OCI-LY3 (cell line): Measurements from ENCODE around the gene ABCA2.

Source experiments
- H2AFZ ChIP-seq: fragments of 200-600, 300-600 bp; shearing (Covaris generic); 2 replicates; pipeline ENCODE4 v1.6.0; 2014; ENCODE audit warnings: antibody characterized with exemption, low read depth, low read length
- H3K27ac ChIP-seq: fragments of 200-600, 300-600 bp; sonication (generic); 2 replicates; pipeline ENCODE4 v1.5.1; 2014; ENCODE audit warnings: mild to moderate bottlenecking, low read length, moderate library complexity, mixed read lengths
- H3K27me3 ChIP-seq: fragments of 200-600, 300-600 bp; sonication (generic); 2 replicates; pipeline ENCODE4 v1.6.1; 2014; ENCODE audit warnings: low read depth, low read length, mixed read lengths
- H3K36me3 ChIP-seq: fragments of 200-600, 300-600 bp; sonication (generic); replicated peaks from 2 replicates; pipeline ENCODE3; 2014; ENCODE audit warnings: low read depth, low read length, mixed read lengths
- H3K4me1 ChIP-seq: fragments of 300-600, 200-600 bp; sonication (generic); 2 replicates; pipeline ENCODE4 v1.6.1; 2014; ENCODE audit warnings: low read length, mixed read lengths
- H3K4me2 ChIP-seq: fragments of 200-600, 300-600 bp; sonication (generic); 2 replicates; pipeline ENCODE4 v1.6.1; 2014; ENCODE audit warnings: low read length, mixed read lengths
- H3K4me3 ChIP-seq: fragments of 300-600, 200-600 bp; sonication (generic); 2 replicates; pipeline ENCODE4 v1.5.1; 2014; ENCODE audit warnings: antibody characterized with exemption, mild to moderate bottlenecking, low read length, moderate library complexity
- H3K79me2 ChIP-seq: fragments of 300-600, 200-600 bp; shearing (Covaris generic); 2 replicates; pipeline ENCODE4 v1.6.1; 2014; ENCODE audit warnings: mild to moderate bottlenecking, low read length, mixed read lengths
- H3K9ac ChIP-seq: fragments of 300-600, 200-600 bp; shearing (Covaris generic); 2 replicates; pipeline ENCODE4 v1.6.0; 2014; ENCODE audit warnings: mild to moderate bottlenecking, low read length, moderate library complexity
- H3K9me3 ChIP-seq: fragments of 200-600, 300-600 bp; shearing (Covaris generic); 2 replicates; pipeline ENCODE4 v1.6.1; 2014; ENCODE audit warnings: low read length, mixed read lengths; ENCODE audit not compliant: insufficient read depth
- H4K20me1 ChIP-seq: fragments of 200-600, 300-600 bp; sonication (generic); 2 replicates; pipeline ENCODE4 v1.6.1; 2016; ENCODE audit warnings: low read length, mixed read lengths; ENCODE audit not compliant: insufficient read depth
- CTCF ChIP-seq: fragments of 200-600, 300-600 bp; sonication (generic); IDR thresholded peaks from 2 replicates; pipeline ENCODE4 v1.5.1; 2014; ENCODE audit warnings: antibody characterized with exemption, low read length, low read depth
- EZH2phosphoT487 ChIP-seq: fragments of 200-600 bp; shearing (Covaris generic); IDR thresholded peaks from 2 replicates; pipeline ENCODE4 v1.6.1; 2018; ENCODE audit warnings: antibody characterized with exemption, mixed run types, low read depth

Gene ABCA2

GRCh38 chr9:136980669-136981478 is 47.2 kb downstream of the ABCA2 start:
- Histone ChIP-seq H3K4me3 (no peak overlapping the region), H3K4me1 (no peaks in the 10 kb centered on the region), H3K27me3 (no peaks in the 10 kb centered on the region), H3K9me3 (no peaks in the 10 kb centered on the region), H3K9ac (no peak overlapping the region), H3K36me3 (no peaks in the 10 kb centered on the region), H2AFZ (no peak overlapping the region), H3K27ac (no peak overlapping the region), H3K4me2 (no peak overlapping the region), H4K20me1 (no peaks in the 10 kb centered on the region), H3K79me2 (no peaks in the 10 kb centered on the region)
- no peak for TF ChIP-seq EZH2phosphoT487
- TF ChIP-seq CTCF = no peak

GRCh38 chr9:136979769-136980587 is 48.1 kb downstream of the ABCA2 start:
- peaks cover 4% of the 10 kb centered on the region; the same call in 1 of the 2 replicates for H3K27me3 ChIP-seq
- TF ChIP-seq EZH2phosphoT487 = no peak
- TF ChIP-seq CTCF = no peak
- H3K4me3 ChIP-seq = no peak overlapping the region
- no peak overlapping the region for H2AFZ ChIP-seq
- H3K4me2 ChIP-seq = no peak overlapping the region
- no peak overlapping the region for H3K27ac ChIP-seq
- no peaks in the 10 kb centered on the region for H3K9me3 ChIP-seq
- no peaks in the 10 kb centered on the region for H3K36me3 ChIP-seq
- no peaks in the 10 kb centered on the region for H3K79me2 ChIP-seq
- H3K9ac ChIP-seq = no peak overlapping the region
- no peaks in the 10 kb centered on the region for H4K20me1 ChIP-seq
- H3K4me1 ChIP-seq = no peaks in the 10 kb centered on the region

GRCh38 chr9:136978865-136979544 is 49.0 kb downstream of the ABCA2 start:
- no peak overlapping the region for H3K4me3 ChIP-seq
- no peaks in the 10 kb centered on the region for H3K79me2 ChIP-seq
- H3K27ac ChIP-seq = no peak overlapping the region
- H3K4me1 ChIP-seq = no peaks in the 10 kb centered on the region
- no peaks in the 10 kb centered on the region for H3K9me3 ChIP-seq
- TF ChIP-seq EZH2phosphoT487 (no peak), CTCF (no peak)
- H3K9ac ChIP-seq = no peak overlapping the region
- H3K27me3 ChIP-seq = peaks cover 8% of the 10 kb centered on the region; the same call in 1 of the 2 replicates
- no peaks in the 10 kb centered on the region for H3K36me3 ChIP-seq
- no peak overlapping the region for H3K4me2 ChIP-seq
- no peak overlapping the region for H2AFZ ChIP-seq
- H4K20me1 ChIP-seq = no peaks in the 10 kb centered on the region
